GM23248 (cell line): ENCODE measurements around the gene SMCO4. TPM values are rescaled to one million over a fixed set of nuclear protein-coding genes. Genes with fewer than 3 reads are reported as not detected.

ENCODE experiments used
- DNase-seq: peaks from one replicate; pipeline ENCODE4 v3.0.0-alpha.2; 2015
- H2AFZ ChIP-seq: fragments of 200-600 bp; sonication (generic); 2 replicates; pipeline ENCODE4 v1.6.1; 2016; ENCODE audit warnings: antibody characterized with exemption
- H3F3A ChIP-seq: fragments of 200-600 bp; sonication (generic); 2 replicates; pipeline ENCODE4 v1.6.1; 2016; ENCODE audit warnings: mild to moderate bottlenecking, antibody characterized with exemption, mixed run types; ENCODE audit not compliant: insufficient read depth
- H3K27ac ChIP-seq: fragments of 200-600 bp; sonication (generic); 2 replicates; pipeline ENCODE4 v1.5.1; 2016; ENCODE audit warnings: mild to moderate bottlenecking
- H3K27me3 ChIP-seq: fragments of 200-600 bp; sonication (generic); replicated peaks from 2 replicates; pipeline ENCODE4 v1.6.1; 2016; ENCODE audit warnings: mild to moderate bottlenecking; ENCODE audit not compliant: insufficient read depth
- H3K36me3 ChIP-seq: fragments of 200-600 bp; sonication (generic); 2 replicates; pipeline ENCODE4 v1.6.1; 2016; ENCODE audit warnings: low read depth, mild to moderate bottlenecking
- H3K4me1 ChIP-seq: fragments of 200-600 bp; sonication (generic); 2 replicates; pipeline ENCODE4 v1.6.1; 2016; ENCODE audit warnings: mild to moderate bottlenecking; ENCODE audit not compliant: insufficient read depth
- H3K4me2 ChIP-seq: fragments of 200-600 bp; sonication (generic); one replicate; pipeline ENCODE4 v1.6.1; 2016; ENCODE audit warnings: mild to moderate bottlenecking; ENCODE audit not compliant: unreplicated experiment
- H3K4me3 ChIP-seq: fragments of 200-600 bp; sonication (generic); 2 replicates; pipeline ENCODE4 v1.5.1; 2016; ENCODE audit warnings: mild to moderate bottlenecking
- H3K79me2 ChIP-seq: fragments of 200-600 bp; sonication (generic); 2 replicates; pipeline ENCODE4 v1.6.1; 2016; ENCODE audit warnings: mild to moderate bottlenecking; ENCODE audit not compliant: insufficient read depth
- H3K9ac ChIP-seq: fragments of 200-600 bp; sonication (generic); 2 replicates; pipeline ENCODE4 v1.6.1; 2016; ENCODE audit warnings: mild to moderate bottlenecking
- H3K9me2 ChIP-seq: fragments of 200-600 bp; sonication (generic); 2 replicates; pipeline ENCODE4 v1.6.1; 2016; ENCODE audit warnings: mixed run types, mild to moderate bottlenecking, moderate library complexity; ENCODE audit not compliant: insufficient read depth
- H3K9me3 ChIP-seq: fragments of 200-600 bp; sonication (generic); one replicate; pipeline ENCODE4 v1.6.1; 2017; ENCODE audit warnings: low read depth
- H4K20me1 ChIP-seq: fragments of 200-600 bp; sonication (generic); 2 replicates; pipeline ENCODE4 v1.6.0; 2016; ENCODE audit not compliant: insufficient read depth
- EZH2 ChIP-seq: fragments of 200-600 bp; sonication (generic); IDR thresholded peaks from 2 replicates; pipeline ENCODE4 v1.6.1; 2018; ENCODE audit warnings: antibody characterized with exemption, mild to moderate bottlenecking; ENCODE audit not compliant: insufficient read depth, poor library complexity, severe bottlenecking
- EZH2phosphoT487 ChIP-seq: fragments of 200-600 bp; sonication (generic); IDR thresholded peaks from 2 replicates; pipeline ENCODE4 v1.6.1; 2018; ENCODE audit warnings: antibody characterized with exemption, moderate library complexity, mild to moderate bottlenecking, low read depth; ENCODE audit not compliant: insufficient read depth
- WGBS, 2 experiments: methylation state at CpG; one replicate each; pipeline ENCODE4 v1.1.6; 2015 to 2017; ENCODE audit warnings: low lambda C conversion rate in 2 of 2, low coverage in 1 of 2; ENCODE audit errors: missing lambda C conversion rate in 2 of 2; 5-methylcytosine and 5-hydroxymethylcytosine counted together
- in situ Hi-C: fragments of 300-500 bp; cut with MboI; formaldehyde crosslinking; loops from 2 replicates; pipeline ENCODE4 v1.15.0; 2020
- polyA plus RNA-seq: library from polyadenylated mRNA; unstranded; fragments of >200 nt; fragmentation: Nextera tagmentation; extraction: Ambion mirVana; gene quantifications from 2 replicates; pipeline ENCODE4 v1.2.1, GENCODE V29; 2016
- total RNA-seq: library from RNA; depleted of rRNA; stranded (reverse); fragments of >200 nt; shearing (Covaris generic); gene quantifications from 2 replicates; pipeline ENCODE4 v1.2.3, GENCODE V29; 2014

SMCO4 gene
- total and polyA plus RNA-seq, 2 experiments from 2014 or later, result 12.9 to 21.1 TPM

DNA sequence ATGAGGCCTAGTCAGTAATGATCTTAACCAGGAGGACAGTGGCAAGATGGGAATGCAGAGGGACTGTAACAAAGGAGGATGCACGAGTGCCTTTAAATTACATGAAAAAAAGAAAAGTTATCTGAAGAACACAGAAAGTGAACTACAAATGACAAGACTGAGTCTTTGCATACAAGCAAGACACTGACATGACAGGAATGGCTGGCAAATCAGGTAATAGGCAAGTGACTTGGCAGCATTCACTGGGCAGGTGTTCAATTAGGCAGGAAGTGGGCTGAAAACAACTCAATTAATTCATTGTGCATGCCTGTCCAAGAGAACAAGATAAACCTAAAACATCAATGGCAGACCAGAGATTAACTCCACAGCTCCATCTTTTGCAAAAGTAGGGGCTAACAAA, 24.0 kb downstream of the SMCO4 start:
- Histone ChIP-seq H3K9me2 (no peaks in the 10 kb centered on the region), H3K4me3 (no peak overlapping the region), H3K9ac (no peak overlapping the region), H3K4me1 (peaks cover 4% of the 10 kb centered on the region; the same call in 1 of the 2 replicates), H4K20me1 (no peaks in the 10 kb centered on the region), H2AFZ (no peak overlapping the region), H3K79me2 (peaks cover 14% of the 10 kb centered on the region), H3K9me3 (no peaks in the 10 kb centered on the region), H3K27me3 (no peaks in the 10 kb centered on the region), H3K4me2 (no peak overlapping the region), H3K36me3 (no peaks in the 10 kb centered on the region), H3K27ac (no peak overlapping the region), H3F3A (no peaks in the 10 kb centered on the region)
- no peak for DNase-seq
- WGBS, 2 experiments, result 100% methylated on average over 1 of the region's 1 CpG
- in situ Hi-C loops, result no loop called here
- TF ChIP-seq EZH2 (no peak), EZH2phosphoT487 (no peak)

DNA sequence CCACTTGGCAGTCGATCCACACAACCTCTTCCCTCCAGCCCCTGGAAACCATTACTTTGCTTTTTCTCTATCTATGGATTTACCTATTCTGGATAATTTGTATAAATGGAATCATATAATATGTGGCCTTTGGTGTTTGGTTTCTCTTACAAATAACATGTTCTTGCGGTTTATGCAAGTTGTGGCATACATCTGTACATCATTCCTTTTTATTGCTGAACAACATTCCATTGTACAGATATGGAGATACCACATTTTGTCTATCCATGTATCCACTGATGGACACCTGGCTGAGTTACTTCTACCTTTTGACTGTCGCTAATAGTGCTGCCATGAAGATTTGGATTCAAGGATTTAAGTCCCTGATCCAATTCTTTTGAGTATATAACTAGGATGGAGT, 25.1 kb downstream of the SMCO4 start:
- Histone ChIP-seq H3K4me2 (no peak overlapping the region), H3K9ac (no peak overlapping the region), H3K4me3 (no peak overlapping the region), H4K20me1 (no peaks in the 10 kb centered on the region), H3K9me2 (no peaks in the 10 kb centered on the region), H3F3A (no peaks in the 10 kb centered on the region), H2AFZ (no peak overlapping the region), H3K79me2 (peaks cover 10% of the 10 kb centered on the region), H3K9me3 (no peaks in the 10 kb centered on the region), H3K36me3 (no peaks in the 10 kb centered on the region), H3K27ac (no peak overlapping the region), H3K4me1 (no peaks in the 10 kb centered on the region), H3K27me3 (no peaks in the 10 kb centered on the region)
- 83 to 84% methylated on average over 3 of the region's 3 CpGs for WGBS, 2 experiments
- no peak for DNase-seq
- in situ Hi-C loops, result no loop called here
- no peak for TF ChIP-seq EZH2
- TF ChIP-seq EZH2phosphoT487, result no peak

DNA sequence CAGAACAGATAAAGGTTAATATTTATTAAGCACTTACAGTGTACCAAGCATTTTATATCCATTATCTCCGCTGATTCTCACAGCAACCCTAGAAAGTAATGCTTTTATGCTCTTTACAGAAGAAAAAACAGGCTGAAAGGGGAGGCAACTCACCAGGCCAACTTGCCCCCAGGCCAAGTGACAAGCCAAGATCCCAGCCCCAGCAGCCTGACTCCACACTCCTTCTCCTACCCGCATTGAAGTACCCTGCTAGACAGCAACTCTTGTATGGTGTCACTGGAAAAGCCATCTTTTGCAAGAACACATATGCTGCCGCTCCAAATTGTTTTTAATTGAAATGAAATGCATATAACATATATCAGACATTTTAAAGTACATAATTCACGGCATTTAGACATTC, 25.6 kb downstream of the SMCO4 start:
- in situ Hi-C loops, result no loop called here
- no peaks in the 10 kb centered on the region for H3K27me3 ChIP-seq
- no peaks in the 10 kb centered on the region for H3K36me3 ChIP-seq
- no peak for DNase-seq
- H3K9me3 ChIP-seq, result no peaks in the 10 kb centered on the region
- H3K4me3 ChIP-seq, result no peak overlapping the region
- TF ChIP-seq EZH2phosphoT487, result no peak
- TF ChIP-seq EZH2, result no peak
- H3K9ac ChIP-seq, result no peak overlapping the region
- no peaks in the 10 kb centered on the region for H3F3A ChIP-seq
- 87 to 93% methylated on average over 4 of the region's 4 CpGs for WGBS, 2 experiments
- H3K27ac ChIP-seq, result no peak overlapping the region
- no peaks in the 10 kb centered on the region for H4K20me1 ChIP-seq
- no peak overlapping the region for H3K4me2 ChIP-seq
- peaks cover 6% of the 10 kb centered on the region; the same call in 1 of the 2 replicates for H3K79me2 ChIP-seq
- H2AFZ ChIP-seq, result no peak overlapping the region
- H3K4me1 ChIP-seq, result no peaks in the 10 kb centered on the region
- H3K9me2 ChIP-seq, result no peaks in the 10 kb centered on the region

DNA sequence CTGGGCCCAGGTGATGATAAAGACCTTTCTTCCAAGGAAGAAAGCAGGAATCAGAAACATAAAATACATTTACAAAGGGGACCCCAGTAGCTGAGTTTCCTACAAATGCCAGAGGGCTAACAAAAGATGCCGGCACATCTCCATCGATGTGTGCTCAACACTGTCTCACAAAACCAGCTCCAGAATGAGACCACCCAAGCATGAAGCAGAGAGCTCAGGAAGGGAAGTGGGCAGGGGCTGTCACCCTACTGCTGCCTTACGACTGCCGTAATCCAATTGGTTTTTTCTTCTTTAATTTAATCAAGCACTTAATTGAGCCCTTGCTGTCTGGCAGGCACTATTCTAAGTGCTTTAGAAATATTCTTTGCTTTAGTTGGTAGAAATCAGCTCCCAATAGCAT, 26.1 kb downstream of the SMCO4 start:
- H4K20me1 ChIP-seq, result no peaks in the 10 kb centered on the region
- no peak overlapping the region for H3K27ac ChIP-seq
- H3K79me2 ChIP-seq, result peaks cover 6% of the 10 kb centered on the region; the same call in 1 of the 2 replicates
- H3K4me2 ChIP-seq, result no peak overlapping the region
- no peak for TF ChIP-seq EZH2
- TF ChIP-seq EZH2phosphoT487, result no peak
- no peak overlapping the region for H3K4me3 ChIP-seq
- no peak overlapping the region for H3K9ac ChIP-seq
- H2AFZ ChIP-seq, result no peak overlapping the region
- 98 to 99% methylated on average over 4 of the region's 4 CpGs for WGBS, 2 experiments
- no peak for DNase-seq
- no peaks in the 10 kb centered on the region for H3K27me3 ChIP-seq
- no peaks in the 10 kb centered on the region for H3F3A ChIP-seq
- H3K9me3 ChIP-seq, result no peaks in the 10 kb centered on the region
- H3K36me3 ChIP-seq, result no peaks in the 10 kb centered on the region
- H3K9me2 ChIP-seq, result no peaks in the 10 kb centered on the region
- in situ Hi-C loops, result no loop called here
- H3K4me1 ChIP-seq, result no peaks in the 10 kb centered on the region
